A673 (cell line): ENCODE measurements around the gene ELMOD3. TPM values are rescaled to one million over a fixed set of nuclear protein-coding genes. Genes with fewer than 3 reads are reported as not detected.
"Not testable (repeated sequence)": the region's sequence is repeated elsewhere in the genome, so short reads cannot be mapped to it uniquely, and the experiment has no call there.

Experiments
- BruUV-seq: library from RNA; stranded (reverse); fragments of 400-500 nt; replicated peaks from 2 replicates; lab custom pipeline; 2021; lab: Mats Ljungman, UMichigan
- CTCF ChIA-PET: fragments of 300-600 bp; sonication (Branson Sonifier 250); formaldehyde crosslinking; loops from one replicate; lab custom pipeline; 2022; ENCODE audit warnings: antibody characterized with exemption; lab: Charles Lee
- POLR2A ChIA-PET: fragments of 300-600 bp; sonication (Branson Sonifier 250); formaldehyde crosslinking; loops from one replicate; lab custom pipeline; 2022; ENCODE audit warnings: antibody characterized with exemption; ENCODE audit not compliant: low non-redundant PET; lab: Charles Lee
- DNase-seq: peaks from one replicate; pipeline ENCODE4 v3.0.0-alpha.2; 2015; ENCODE audit warnings: low spot score
- H3K27ac ChIP-seq: fragments of 200-600 bp; sonication (generic); 2 replicates; pipeline ENCODE4 v1.5.1; 2016; ENCODE audit warnings: mixed run types, low read depth, mild to moderate bottlenecking, mixed read lengths, antibody characterized with exemption, low read length; ENCODE audit not compliant: poor library complexity, severe bottlenecking
- H3K27me3 ChIP-seq: fragments of 200-600 bp; sonication (generic); replicated peaks from 2 replicates; pipeline ENCODE4 v1.6.1; 2017; ENCODE audit warnings: mixed run types, low read depth, mild to moderate bottlenecking, mixed read lengths, antibody characterized with exemption, low read length; ENCODE audit not compliant: insufficient read depth, poor library complexity
- H3K36me3 ChIP-seq: fragments of 200-600 bp; sonication (generic); 2 replicates; pipeline ENCODE4 v1.6.1; 2016; ENCODE audit warnings: mixed run types, mild to moderate bottlenecking, mixed read lengths, antibody characterized with exemption, low read length; ENCODE audit not compliant: insufficient read depth, poor library complexity, severe bottlenecking
- H3K4me1 ChIP-seq: fragments of 200-600 bp; sonication (generic); 2 replicates; pipeline ENCODE4 v1.6.1; 2017; ENCODE audit warnings: mixed run types, mild to moderate bottlenecking, mixed read lengths, antibody characterized with exemption, low read length; ENCODE audit not compliant: insufficient read depth, poor library complexity, severe bottlenecking
- H3K4me3 ChIP-seq: fragments of 200-600 bp; sonication (generic); 2 replicates; pipeline ENCODE4 v1.5.1; 2016; ENCODE audit warnings: low read depth, mixed run types, mild to moderate bottlenecking, mixed read lengths, low read length; ENCODE audit not compliant: poor library complexity, severe bottlenecking
- H3K9me3 ChIP-seq: fragments of 200-600 bp; sonication (generic); 2 replicates; pipeline ENCODE4 v1.6.1; 2016; ENCODE audit warnings: mixed run types, low read depth, mild to moderate bottlenecking, mixed read lengths, antibody characterized with exemption, low read length; ENCODE audit not compliant: poor library complexity, severe bottlenecking
- EZH2 ChIP-seq: fragments of 200-600 bp; sonication (generic); IDR thresholded peaks from 2 replicates; pipeline ENCODE4 v1.6.1; 2017; ENCODE audit warnings: borderline replicate concordance, low read depth, mild to moderate bottlenecking, mixed read lengths, antibody characterized with exemption, low read length; ENCODE audit not compliant: poor library complexity, severe bottlenecking
- intact Hi-C: fragments of 100-400 bp; cut with micrococcal nuclease; formaldehyde crosslinking; loops from one replicate; pipeline ENCODE4 v1.10.0; 2022; ENCODE audit not compliant: unreplicated experiment
- total RNA-seq: library from RNA; stranded (reverse); gene quantifications from 2 replicates; pipeline ENCODE4 v1.2.3, GENCODE V29; 2021
- TF ChIP-seq, protein P1 (sequence below): fragments of 300-800, 200-600 bp; sonication (generic); conservative IDR thresholded peaks from 2 replicates; pipeline ENCODE4 v1.5.1; 2017; ENCODE audit warnings: low read depth, mild to moderate bottlenecking, antibody characterized with exemption, low read length, moderate library complexity, mixed read lengths

Gene ELMOD3
- total RNA-seq, 1 experiment from 2014 or later = 13.0 TPM

DNA sequence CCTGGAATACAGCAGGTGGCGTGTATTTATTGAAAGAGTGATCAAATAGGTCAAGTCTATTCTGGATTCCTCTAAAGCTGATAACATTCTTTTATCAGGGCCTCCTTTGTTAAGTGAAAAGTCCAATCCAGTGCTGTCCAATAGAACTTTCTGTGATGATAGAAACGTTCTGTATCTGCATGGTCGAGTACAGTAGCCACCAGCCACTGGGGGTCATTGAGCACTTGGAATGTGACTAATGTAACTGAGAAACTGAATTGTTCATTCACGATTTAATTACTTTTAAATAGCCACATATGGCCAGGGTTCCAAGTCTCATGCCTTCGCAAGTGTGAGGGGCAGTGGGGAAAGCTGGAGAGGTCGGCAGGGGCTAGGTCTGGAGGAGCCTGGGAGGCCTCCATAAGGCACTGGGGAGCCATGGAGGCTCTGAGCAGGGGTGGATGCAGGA lies 84.5 kb downstream of the ELMOD3 start:
- H3K9me3 ChIP-seq = no peaks in the 10 kb centered on the region
- no peak for DNase-seq
- intact Hi-C loops = no loop called here
- H3K27me3 ChIP-seq = no peaks in the 10 kb centered on the region
- no peak overlapping the region for H3K4me3 ChIP-seq
- POLR2A ChIA-PET = no interaction called here
- CTCF ChIA-PET = no interaction called here
- no peak for TF ChIP-seq EZH2
- TF ChIP-seq, protein P1, sequence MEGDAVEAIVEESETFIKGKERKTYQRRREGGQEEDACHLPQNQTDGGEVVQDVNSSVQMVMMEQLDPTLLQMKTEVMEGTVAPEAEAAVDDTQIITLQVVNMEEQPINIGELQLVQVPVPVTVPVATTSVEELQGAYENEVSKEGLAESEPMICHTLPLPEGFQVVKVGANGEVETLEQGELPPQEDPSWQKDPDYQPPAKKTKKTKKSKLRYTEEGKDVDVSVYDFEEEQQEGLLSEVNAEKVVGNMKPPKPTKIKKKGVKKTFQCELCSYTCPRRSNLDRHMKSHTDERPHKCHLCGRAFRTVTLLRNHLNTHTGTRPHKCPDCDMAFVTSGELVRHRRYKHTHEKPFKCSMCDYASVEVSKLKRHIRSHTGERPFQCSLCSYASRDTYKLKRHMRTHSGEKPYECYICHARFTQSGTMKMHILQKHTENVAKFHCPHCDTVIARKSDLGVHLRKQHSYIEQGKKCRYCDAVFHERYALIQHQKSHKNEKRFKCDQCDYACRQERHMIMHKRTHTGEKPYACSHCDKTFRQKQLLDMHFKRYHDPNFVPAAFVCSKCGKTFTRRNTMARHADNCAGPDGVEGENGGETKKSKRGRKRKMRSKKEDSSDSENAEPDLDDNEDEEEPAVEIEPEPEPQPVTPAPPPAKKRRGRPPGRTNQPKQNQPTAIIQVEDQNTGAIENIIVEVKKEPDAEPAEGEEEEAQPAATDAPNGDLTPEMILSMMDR = no peak
- no TSS peak for BruUV-seq
- H3K4me1 ChIP-seq = peaks cover 24% of the 10 kb centered on the region
- H3K36me3 ChIP-seq = no peaks in the 10 kb centered on the region
- H3K27ac ChIP-seq = peak overlapping the region; percentile 86

DNA sequence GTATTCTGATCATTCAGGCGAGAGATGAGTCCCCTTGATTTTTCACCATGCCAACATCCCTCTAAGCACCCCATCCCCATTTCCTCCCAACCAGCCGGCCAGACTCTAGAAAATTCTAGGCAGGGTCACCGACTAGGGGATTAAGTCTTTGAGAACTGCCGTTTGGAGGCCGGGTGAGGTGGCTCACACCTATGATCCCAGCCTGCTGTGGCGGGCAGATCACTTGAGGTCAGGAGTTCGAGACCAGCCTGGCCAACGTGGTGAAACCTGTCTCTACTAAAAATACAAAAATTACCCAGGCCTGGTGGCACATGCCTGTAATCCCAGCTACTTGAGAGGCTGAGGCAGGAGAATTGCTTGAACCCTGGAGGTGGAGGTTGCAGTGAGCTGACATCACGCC lies 85.0 kb downstream of the ELMOD3 start:
- H3K36me3 ChIP-seq, H3K27me3 ChIP-seq, POLR2A ChIA-PET, H3K4me3 ChIP-seq, DNase-seq, BruUV-seq, H3K9me3 ChIP-seq, intact Hi-C loops, H3K27ac ChIP-seq, CTCF ChIA-PET: not testable (repeated sequence)
- H3K4me1 ChIP-seq = peaks cover 26% of the 10 kb centered on the region

DNA sequence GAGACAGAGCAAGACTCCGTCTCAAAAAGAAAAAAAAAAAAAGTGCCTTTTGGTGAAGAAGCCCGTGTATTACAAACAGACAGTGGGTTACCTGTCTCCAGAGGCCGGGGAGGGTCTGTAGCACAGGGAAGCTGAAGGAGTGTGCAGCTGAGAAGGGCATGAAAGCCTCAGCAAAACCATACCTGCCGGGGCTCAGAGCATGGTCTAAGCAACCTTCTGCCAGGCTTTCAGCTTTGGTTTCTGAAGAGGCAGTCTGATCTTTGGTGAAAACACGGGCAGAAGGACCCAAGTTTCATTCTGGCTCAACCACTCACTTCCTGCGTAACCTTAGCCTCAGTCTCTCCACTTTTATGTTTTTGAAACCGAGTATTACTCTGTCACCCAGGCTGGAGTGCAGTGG lies 85.4 kb downstream of the ELMOD3 start:
- ChIA-PET CTCF (no interaction called here), POLR2A (no interaction called here)
- Histone ChIP-seq H3K4me3 (no peak overlapping the region), H3K36me3 (no peaks in the 10 kb centered on the region), H3K9me3 (no peaks in the 10 kb centered on the region), H3K27me3 (no peaks in the 10 kb centered on the region), H3K27ac (no peak overlapping the region), H3K4me1 (peaks cover 30% of the 10 kb centered on the region)
- no peak for TF ChIP-seq EZH2
- TF ChIP-seq, protein P1 = no peak
- intact Hi-C loops = no loop called here
- BruUV-seq = no TSS peak
- DNase-seq = no peak

DNA sequence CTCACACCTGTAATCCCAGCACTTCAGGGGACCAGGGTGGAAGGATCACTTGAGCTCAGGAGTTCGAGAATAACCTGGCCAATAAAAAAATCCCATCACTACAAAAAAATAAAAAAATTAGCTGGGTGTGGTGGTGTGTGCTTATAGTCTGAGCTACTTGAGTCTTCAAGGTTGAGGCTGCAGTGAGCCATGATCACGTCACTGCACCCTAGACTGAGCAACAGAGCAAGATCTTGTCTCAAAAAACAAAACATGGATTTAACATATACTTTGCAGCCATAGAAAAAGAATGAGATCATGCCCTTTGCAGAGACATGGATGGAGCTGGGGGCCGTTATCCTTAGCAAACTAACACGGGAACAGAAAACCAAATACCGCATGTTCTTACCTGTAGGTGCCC lies 86.2 kb downstream of the ELMOD3 start:
- no peak for DNase-seq
- intact Hi-C loops = no loop called here
- CTCF ChIA-PET = no interaction called here
- Histone ChIP-seq H3K4me3 (no peak overlapping the region), H3K36me3 (no peaks in the 10 kb centered on the region), H3K9me3 (no peaks in the 10 kb centered on the region), H3K27me3 (no peaks in the 10 kb centered on the region), H3K27ac (no peak overlapping the region), H3K4me1 (peaks cover 38% of the 10 kb centered on the region)
- POLR2A ChIA-PET = no interaction called here
- BruUV-seq = no TSS peak
- TF ChIP-seq EZH2 = no peak
- TF ChIP-seq, protein P1 = no peak
